Common myeloid progenitor, CD34-positive (primary cell): ENCODE data around the gene HNRNPH1.
"Not testable (repeated sequence)": the region's sequence is repeated elsewhere in the genome, so short reads cannot be mapped to it uniquely, and the experiment has no call there.

Source experiments
- CTCF ChIA-PET: fragments of 350-600 bp; sonication (Branson Sonifier 250); formaldehyde crosslinking; loops from one replicate; lab custom pipeline; 2021; ENCODE audit warnings: antibody characterized with exemption; lab: Charles Lee
- POLR2A ChIA-PET: fragments of 350-600 bp; sonication (Branson Sonifier 250); formaldehyde crosslinking; loops from one replicate; lab custom pipeline; 2021; ENCODE audit warnings: antibody characterized with exemption; lab: Charles Lee
- DNase-seq, 3 donors: peaks; one replicate each; pipeline versions ENCODE4 v3.0.0 to v3.0.0-alpha.2; 2013
- H3K27ac ChIP-seq, 2 experiments: 1 replicate in 1 of 2; 2 replicates in 1 of 2; pipeline ENCODE4 v1.7.0; 2013; ENCODE audit warnings: inconsistent platforms in 2 of 2, low read length in 2 of 2, mild to moderate bottlenecking in 2 of 2, low read depth in 1 of 2, moderate library complexity in 1 of 2; ENCODE audit not compliant: severe bottlenecking in 2 of 2, insufficient read depth in 1 of 2, poor library complexity in 1 of 2
- H3K27me3 ChIP-seq, 5 experiments: replicated peaks in 2 of 5; 1 replicate in 3 of 5; 2 replicates in 2 of 5; pipeline versions ENCODE4 v1.6.1 to v1.7.0; 2013; ENCODE audit warnings: low read length in 4 of 5, mild to moderate bottlenecking in 2 of 5, moderate library complexity in 2 of 5, inconsistent platforms in 1 of 5; ENCODE audit not compliant: insufficient read depth in 5 of 5, control insufficient read depth in 4 of 5
- H3K36me3 ChIP-seq, 4 experiments: 1 replicate in 2 of 4; 2 replicates in 2 of 4; pipeline versions ENCODE4 v1.6.1 to v1.7.0; 2013; ENCODE audit warnings: low read length in 3 of 4, control low read depth in 1 of 4, mild to moderate bottlenecking in 1 of 4; ENCODE audit not compliant: control insufficient read depth in 4 of 4, insufficient read depth in 4 of 4
- H3K4me1 ChIP-seq, 4 experiments: 1 replicate in 3 of 4; 2 replicates in 1 of 4; pipeline versions ENCODE4 v1.6.1 to v1.7.1; 2013; ENCODE audit warnings: low read length in 3 of 4, mild to moderate bottlenecking in 3 of 4, control low read depth in 1 of 4, inconsistent platforms in 1 of 4, moderate library complexity in 1 of 4; ENCODE audit not compliant: control insufficient read depth in 4 of 4, insufficient read depth in 4 of 4; ENCODE audit errors: control extremely low read depth in 1 of 4
- H3K4me3 ChIP-seq, 7 experiments: 1 replicate in 4 of 7; 2 replicates in 3 of 7; pipeline versions ENCODE4 v1.5.1 to v1.7.0; 2013; ENCODE audit warnings: mild to moderate bottlenecking in 7 of 7, low read length in 6 of 7, moderate library complexity in 6 of 7, inconsistent platforms in 2 of 7, low read depth in 2 of 7, control low read depth in 1 of 7; ENCODE audit not compliant: insufficient read depth in 4 of 7, control insufficient read depth in 1 of 7; ENCODE audit errors: extremely low read depth in 1 of 7
- H3K9me3 ChIP-seq, 5 experiments: 1 replicate in 4 of 5; 2 replicates in 1 of 5; pipeline versions ENCODE4 v1.6.1 to v1.7.1; 2013; ENCODE audit warnings: low read length in 4 of 5, mild to moderate bottlenecking in 2 of 5, inconsistent platforms in 1 of 5, low read depth in 1 of 5, moderate library complexity in 1 of 5; ENCODE audit not compliant: control insufficient read depth in 4 of 5, insufficient read depth in 2 of 5; ENCODE audit errors: control extremely low read depth in 1 of 5
- WGBS: methylation state at CpG from one replicate; pipeline ENCODE4 v1.1.5; 2013; ENCODE audit not compliant: insufficient coverage; 5-methylcytosine and 5-hydroxymethylcytosine counted together

Gene HNRNPH1

GRCh38 chr5:179650245-179650644, 26.8 kb upstream of the HNRNPH1 start:
- H3K36me3 ChIP-seq, CTCF ChIA-PET, H3K27ac ChIP-seq, DNase-seq, H3K4me3 ChIP-seq, POLR2A ChIA-PET, H3K27me3 ChIP-seq, H3K4me1 ChIP-seq, H3K9me3 ChIP-seq: not testable (repeated sequence)
- 98% methylated on average over 14 of the region's 26 CpGs for WGBS

- H3K4me3 ChIP-seq, H3K9me3 ChIP-seq, H3K27me3 ChIP-seq, DNase-seq, POLR2A ChIA-PET, H3K27ac ChIP-seq, H3K4me1 ChIP-seq, H3K36me3 ChIP-seq, CTCF ChIA-PET: not testable (repeated sequence)
- WGBS, result 100% methylated on average over 1 of the region's 10 CpGs
Measured at GRCh38 chr5:179649166-179649703, 25.8 kb upstream of the HNRNPH1 start.

DNA sequence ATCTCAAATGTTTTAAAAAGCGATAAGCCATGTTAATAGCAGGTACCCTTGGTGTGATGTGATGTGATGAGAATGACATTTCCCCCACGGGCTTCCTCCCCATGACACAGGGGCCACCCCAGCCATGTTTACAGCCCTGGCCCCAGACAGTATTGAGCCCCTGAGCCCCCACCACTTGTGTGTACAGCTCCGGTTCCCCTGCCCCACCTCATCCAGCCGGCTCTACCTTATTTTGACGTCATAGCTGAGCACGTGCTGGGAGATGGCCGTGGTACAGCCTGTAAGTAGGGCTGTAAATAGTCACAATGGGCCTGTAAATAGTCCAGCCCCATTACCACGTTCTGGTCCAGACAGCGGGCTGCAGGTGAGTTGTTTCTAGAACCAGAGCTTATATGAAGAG, 24.9 kb upstream of the HNRNPH1 start:
- H3K4me3 ChIP-seq, result no peak overlapping the region
- DNase-seq, result no peak
- H3K36me3 ChIP-seq, result no peaks in the 10 kb centered on the region
- H3K4me1 ChIP-seq, result no peaks in the 10 kb centered on the region
- no peaks in the 10 kb centered on the region for H3K27me3 ChIP-seq
- H3K9me3 ChIP-seq, result no peaks in the 10 kb centered on the region
- no peak overlapping the region for H3K27ac ChIP-seq
- 90% methylated on average over 6 of the region's 9 CpGs for WGBS
- ChIA-PET POLR2A (no interaction called here), CTCF (no interaction called here)

GRCh38 chr5:179644766-179645165, 21.3 kb upstream of the HNRNPH1 start:
- H3K4me3 ChIP-seq, H3K27ac ChIP-seq, H3K36me3 ChIP-seq, H3K4me1 ChIP-seq, CTCF ChIA-PET, DNase-seq, H3K9me3 ChIP-seq, POLR2A ChIA-PET, H3K27me3 ChIP-seq: not testable (repeated sequence)
- WGBS, result 76% methylated on average over 3 of the region's 5 CpGs

DNA sequence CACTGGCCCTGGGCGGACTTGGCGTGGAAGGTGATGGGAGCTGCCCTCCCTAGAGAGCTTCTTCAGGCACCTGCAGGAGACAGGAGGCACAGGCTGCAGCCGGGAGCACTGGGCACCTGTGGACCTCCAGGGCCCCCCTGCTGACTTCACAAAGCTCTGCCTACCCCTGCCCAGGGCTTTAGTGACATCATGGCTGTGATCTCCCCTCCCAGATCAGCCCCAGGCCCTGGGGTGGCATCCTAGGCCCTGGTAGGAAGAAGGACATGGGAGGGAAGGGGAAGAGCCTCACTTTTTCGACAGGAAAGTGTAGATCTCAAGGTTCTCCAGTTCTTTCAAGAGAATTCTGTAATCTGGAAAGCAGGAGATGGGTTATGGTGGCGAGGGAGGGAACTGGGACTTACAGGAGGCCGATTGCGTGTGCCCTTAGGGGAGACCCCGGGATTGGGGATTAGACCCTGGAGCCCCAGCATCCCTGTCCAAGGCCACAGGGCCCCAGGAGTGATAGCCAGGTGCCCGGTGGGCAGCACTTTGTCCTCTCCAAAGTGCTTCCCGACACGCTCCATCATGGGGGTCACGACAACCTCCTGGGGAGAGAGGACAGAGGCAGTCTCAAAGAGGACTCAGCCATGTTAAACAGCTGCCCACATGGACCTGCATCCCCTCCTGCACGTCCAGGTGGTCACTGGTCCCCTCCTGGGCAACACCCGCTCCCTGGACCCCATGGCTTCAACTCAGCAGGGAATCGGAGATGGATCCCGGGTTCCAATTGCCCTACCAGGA, 19.9 kb upstream of the HNRNPH1 start:
- H3K36me3 ChIP-seq, H3K27ac ChIP-seq, DNase-seq, H3K4me3 ChIP-seq, H3K27me3 ChIP-seq, POLR2A ChIA-PET, CTCF ChIA-PET, H3K4me1 ChIP-seq, H3K9me3 ChIP-seq: not testable (repeated sequence)
- 96% methylated on average over 11 of the region's 16 CpGs for WGBS

- DNase-seq, H3K27me3 ChIP-seq, H3K9me3 ChIP-seq, H3K4me1 ChIP-seq, H3K4me3 ChIP-seq, H3K36me3 ChIP-seq, CTCF ChIA-PET, H3K27ac ChIP-seq, POLR2A ChIA-PET: not testable (repeated sequence)
- WGBS, result 97% methylated on average over 9 of the region's 17 CpGs
Measured at GRCh38 chr5:179642626-179643025, 19.2 kb upstream of the HNRNPH1 start.

DNA sequence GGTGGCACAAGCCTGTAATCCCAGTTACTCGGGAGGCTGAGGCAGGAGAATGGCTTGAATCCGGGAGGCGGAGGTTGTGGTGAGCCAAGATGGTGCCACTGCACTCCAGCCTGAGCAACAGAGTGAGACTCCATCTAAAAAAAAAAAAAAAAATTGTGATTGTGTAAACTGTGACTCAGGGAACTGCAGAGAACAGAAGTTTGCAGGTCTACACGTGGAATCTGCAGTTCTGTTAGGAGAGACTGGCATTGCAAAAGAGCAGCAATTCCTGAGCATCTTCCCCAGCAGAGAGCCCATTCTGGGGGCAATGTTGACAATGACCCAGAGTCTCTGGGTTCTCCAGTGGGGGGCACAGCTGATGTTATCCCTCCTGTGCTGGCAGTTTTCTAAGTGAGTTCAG, 18.3 kb upstream of the HNRNPH1 start:
- H3K9me3 ChIP-seq, H3K4me3 ChIP-seq, H3K36me3 ChIP-seq, POLR2A ChIA-PET, DNase-seq, CTCF ChIA-PET, H3K4me1 ChIP-seq, H3K27ac ChIP-seq, H3K27me3 ChIP-seq: not testable (repeated sequence)
- WGBS, result no CpG with 5 or more reads among the region's 4 CpGs
